Prostate gland (tissue), 2 donors: ENCODE data around the gene TET2. TPM values are rescaled to one million over a fixed set of nuclear protein-coding genes. Genes with fewer than 3 reads are reported as not detected.

Source experiments
- DNase-seq: peaks from one replicate; pipeline ENCODE4 v3.0.0-alpha.2; 2019; ENCODE audit warnings: low spot score
- H3K27ac ChIP-seq, 2 donors: fragments of 200-600 bp; sonication (generic); 2 replicates each; pipeline ENCODE4 v1.5.1; 2017 to 2019
- H3K27me3 ChIP-seq: fragments of 200-600 bp; sonication (generic); replicated peaks from 2 replicates; pipeline ENCODE4 v1.5.1; 2019; ENCODE audit not compliant: insufficient read depth
- H3K36me3 ChIP-seq, 2 donors: fragments of 200-600 bp; sonication (generic); 1 replicate in 1 of 2; 2 replicates in 1 of 2; pipeline versions ENCODE4 v1.5.1 to v1.8.1; 2017 to 2019
- H3K4me1 ChIP-seq: fragments of 200-600 bp; sonication (generic); replicated peaks from 2 replicates; pipeline ENCODE4 v1.5.1; 2019
- H3K4me3 ChIP-seq, 2 donors: fragments of 200-600 bp; sonication (generic); 2 replicates each; pipeline ENCODE4 v1.5.1; 2017 to 2019
- H3K9me3 ChIP-seq: fragments of 200-600 bp; sonication (generic); 2 replicates; pipeline ENCODE4 v1.5.1; 2017
- CTCF ChIP-seq, 4 experiments: fragments of 200-600 bp in 2 of 4; fragments of 450-650 bp in 2 of 4; sonication (generic) in 2 of 4; IDR thresholded peaks; 1 replicate in 3 of 4; 2 replicates in 1 of 4; pipeline ENCODE4 v1.5.1; 2016 to 2019; ENCODE audit warnings: antibody characterized with exemption in 4 of 4, mild to moderate bottlenecking in 2 of 4, moderate library complexity in 2 of 4
- POLR2A ChIP-seq: fragments of 450-650 bp; IDR thresholded peaks from one replicate; pipeline ENCODE4 v1.6.1; 2016; ENCODE audit warnings: antibody characterized with exemption, mild to moderate bottlenecking
- POLR2AphosphoS5 ChIP-seq: sonication (generic); formaldehyde crosslinking; IDR thresholded peaks from one replicate; pipeline ENCODE4 v1.6.1; 2017; ENCODE audit warnings: antibody characterized with exemption
- WGBS: methylation state at CpG from one replicate; pipeline ENCODE4 v1.1.5; 2018; 5-methylcytosine and 5-hydroxymethylcytosine counted together
- intact Hi-C: fragments of 100-400 bp; cut with DNase I; formaldehyde crosslinking; loops from one replicate; pipeline ENCODE4 v1.14.2; 2022
- total RNA-seq, 2 donors: library from RNA; depleted of rRNA; stranded (reverse); fragments of >200 nt; gene quantifications; one replicate each; pipeline ENCODE4 v1.1.0, GENCODE V29; 2016

The TET2 gene
- total RNA-seq, 2 donors from 2014 or later, result 19.8 to 20.6 TPM

- intact Hi-C loops, result no loop called here
Measured at GRCh38 chr4:105274504-105274903, 127.8 kb downstream of the TET2 start.

GRCh38 chr4:105276361-105277104, 129.9 kb downstream of the TET2 start:
- Histone ChIP-seq H3K27me3 (no peaks in the 10 kb centered on the region), H3K4me1 (no peaks in the 10 kb centered on the region), H3K36me3 (peaks cover 3 to 12% of the 10 kb centered on the region in 2 donors), H3K9me3 (no peaks in the 10 kb centered on the region), H3K4me3 (no peak overlapping the region), H3K27ac (no peak overlapping the region)
- intact Hi-C loops, result no loop called here
- DNase-seq, result no peak
- TF ChIP-seq CTCF (IDR thresholded peaks at IDR 0.05) (no peak), POLR2A (no peak), POLR2AphosphoS5 (no peak)
- 94% methylated on average over 9 of the region's 9 CpGs for WGBS

More at GRCh38 chr4:105274504-105274903, 127.8 kb downstream of the TET2 start:
- Histone ChIP-seq H3K9me3 (no peaks in the 10 kb centered on the region), H3K27ac (no peak overlapping the region), H3K4me3 (no peak overlapping the region), H3K27me3 (no peaks in the 10 kb centered on the region), H3K4me1 (no peaks in the 10 kb centered on the region), H3K36me3 (peaks cover 9 to 20% of the 10 kb centered on the region in 2 donors)
- TF ChIP-seq CTCF (IDR thresholded peaks at IDR 0.05) (no peak), POLR2A (no peak), POLR2AphosphoS5 (no peak)
- 77% methylated on average over 1 of the region's 1 CpG for WGBS
- no peak for DNase-seq

- DNase-seq, result no peak
- no peak overlapping the region for H3K4me3 ChIP-seq
- H3K4me1 ChIP-seq, result no peaks in the 10 kb centered on the region
- no peak overlapping the region for H3K27ac ChIP-seq
- H3K27me3 ChIP-seq, result no peaks in the 10 kb centered on the region
- 68% methylated on average over 1 of the region's 1 CpG for WGBS
- peaks cover 3 to 12% of the 10 kb centered on the region in 2 donors for H3K36me3 ChIP-seq
- H3K9me3 ChIP-seq, result no peaks in the 10 kb centered on the region
- intact Hi-C loops, result no loop called here
- TF ChIP-seq POLR2A, result no peak
- TF ChIP-seq POLR2AphosphoS5, result no peak
- no peak for TF ChIP-seq CTCF (IDR thresholded peaks at IDR 0.05)
Measured at GRCh38 chr4:105277702-105278101, 131.0 kb downstream of the TET2 start.

- Histone ChIP-seq H3K27ac (no peak overlapping the region), H3K4me1 (no peaks in the 10 kb centered on the region), H3K36me3 (peaks cover 3 to 12% of the 10 kb centered on the region in 2 donors), H3K27me3 (no peaks in the 10 kb centered on the region), H3K9me3 (no peaks in the 10 kb centered on the region), H3K4me3 (no peak overlapping the region)
- intact Hi-C loops, result no loop called here
- DNase-seq, result no peak
- 100% methylated on average over 1 of the region's 1 CpG for WGBS
- TF ChIP-seq CTCF (IDR thresholded peaks at IDR 0.05) (no peak), POLR2AphosphoS5 (no peak), POLR2A (no peak)
Measured at GRCh38 chr4:105279314-105279713, 132.6 kb downstream of the TET2 start.
